A549 (cell line): ENCODE results near the gene CMTM7. TPM values are rescaled to one million over a fixed set of nuclear protein-coding genes. Genes with fewer than 3 reads are reported as not detected.

ENCODE experiments used
- ATAC-seq, 2 experiments: fragments of 200-7000 bp in 1 of 2; fragments of >200 bp in 1 of 2; cut with Nextera tagmentation in 1 of 2; cut with Tn5 transposase in 1 of 2; 3 replicates each; pipeline versions ENCODE4 v1.8.0 to v1.9.1; 2018 to 2020; ENCODE audit warnings: mild to moderate bottlenecking in 1 of 2, moderate library complexity in 1 of 2
- CTCF ChIA-PET: fragments of 300-600 bp; sonication (Branson Sonifier 250); formaldehyde crosslinking; extraction: SDS; loops from one replicate; lab custom pipeline; 2021; ENCODE audit warnings: antibody characterized with exemption, inconsistent platforms; lab: Yijun Ruan, JAX
- POLR2A ChIA-PET: fragments of 350-600 bp; formaldehyde crosslinking; extraction: SDS; loops from one replicate; lab custom pipeline; 2021; ENCODE audit warnings: antibody characterized with exemption, inconsistent platforms; lab: Yijun Ruan, JAX
- DNase-seq, 2 experiments: peaks; one replicate each; pipeline versions ENCODE4 v3.0.0 to v3.0.0-alpha.2; 2011 to 2016; ENCODE audit warnings: low read depth in 1 of 2, low spot score in 1 of 2
- FAIRE-seq: peaks from 2 replicates; lab custom pipeline; 2011; peaks lifted over from hg19 to GRCh38; lab: Jason Lieb, UNC
- H3K27ac ChIP-seq, 2 experiments: fragments of >200 bp; sonication (Bioruptor Twin); formaldehyde crosslinking; 3 replicates each; pipeline ENCODE4 v1.5.1; 2016 to 2017
- H3K4me1 ChIP-seq: fragments of >200 bp; sonication (Bioruptor Twin); formaldehyde crosslinking; 3 replicates; pipeline ENCODE4 v1.6.1; 2016
- H3K4me2 ChIP-seq: fragments of >200 bp; sonication (Bioruptor Twin); formaldehyde crosslinking; 3 replicates; pipeline ENCODE4 v1.6.1; 2016
- H3K4me3 ChIP-seq: fragments of >200 bp; sonication (Bioruptor Twin); formaldehyde crosslinking; 3 replicates; pipeline ENCODE4 v1.5.1; 2016
- H3K9me3 ChIP-seq: fragments of >200 bp; sonication (Bioruptor Twin); formaldehyde crosslinking; 3 replicates; pipeline ENCODE4 v1.6.1; 2016
- CBX8 ChIP-seq: fragments of 200-600 bp; sonication (generic); IDR thresholded peaks from 2 replicates; pipeline ENCODE4 v1.6.1; 2016
- CHD2 ChIP-seq: fragments of 150-350 bp; IDR thresholded peaks from 2 replicates; pipeline ENCODE4 v1.6.1; 2014; ENCODE audit warnings: low read length; ENCODE audit not compliant: partially characterized antibody
- FOSB ChIP-seq: fragments of 250-450 bp; sonication (Bioruptor Pico); IDR thresholded peaks from 2 replicates; pipeline ENCODE4 v1.5.0; 2020; ENCODE audit warnings: mild to moderate bottlenecking, moderate library complexity
- FOXS1 ChIP-seq: fragments of 250-450 bp; sonication (Bioruptor Pico); IDR thresholded peaks from 2 replicates; pipeline ENCODE4 v1.5.0; 2020; ENCODE audit warnings: mild to moderate bottlenecking, moderate library complexity
- HDAC2 ChIP-seq: fragments of 200-600 bp; sonication (generic); IDR thresholded peaks from 2 replicates; pipeline ENCODE4 v1.6.1; 2016
- MAFK ChIP-seq: fragments of 450-650 bp; IDR thresholded peaks from 2 replicates; pipeline ENCODE4 v1.6.1; 2014; ENCODE audit not compliant: partially characterized antibody
- MYC ChIP-seq: IDR thresholded peaks from 2 replicates; pipeline ENCODE4 v1.6.1; 2012; ENCODE audit warnings: mild to moderate bottlenecking, inconsistent platforms, low read length, improper control_type of control experiment, borderline replicate concordance
- NFE2L2 ChIP-seq: fragments of 150-350 bp; conservative IDR thresholded peaks from 2 replicates; pipeline ENCODE4 v1.6.1; 2014; ENCODE audit warnings: low read length
- POLR2A ChIP-seq: IDR thresholded peaks from 2 replicates; pipeline ENCODE4 v1.6.1; 2012; ENCODE audit warnings: mild to moderate bottlenecking, low read length
- RFX5 ChIP-seq: fragments of 450-650 bp; IDR thresholded peaks from 2 replicates; pipeline ENCODE4 v1.7.1; 2014; ENCODE audit warnings: antibody characterized with exemption, mild to moderate bottlenecking, moderate library complexity
- ZSCAN20 ChIP-seq: fragments of 250-450 bp; sonication (Bioruptor Pico); IDR thresholded peaks from 2 replicates; pipeline ENCODE4 v1.8.0; 2022; ENCODE audit warnings: mild to moderate bottlenecking, moderate library complexity
- WGBS: methylation state at CpG from one replicate; pipeline ENCODE4 v1.1.6; 2017; ENCODE audit errors: missing lambda C conversion rate; 5-methylcytosine and 5-hydroxymethylcytosine counted together
- polyA plus RNA-seq, 4 experiments: library from polyadenylated mRNA; depleted of rRNA in 3 of 4; stranded (reverse); fragments of >200 nt; fragmentation: RNase III in 1 of 4; extraction: RNeasy Plus Mini Kit Qiagen cat#74134 plus additional on column Dnase treatment in 1 of 4; gene quantifications; 2 replicates in 3 of 4; 3 replicates in 1 of 4; pipeline ENCODE4 v1.2.3, GENCODE V29; 2011 to 2017
- TF ChIP-seq, protein P1 (sequence below): IDR thresholded peaks from 2 replicates; pipeline ENCODE4 v1.6.1; 2012
- TF ChIP-seq, protein P2 (sequence below): fragments of 150-350 bp; IDR thresholded peaks from 2 replicates; pipeline ENCODE4 v1.6.1; 2014; ENCODE audit warnings: low read depth, mild to moderate bottlenecking, low read length
- TF ChIP-seq, protein P3 (sequence below): fragments of 450-650 bp; IDR thresholded peaks from 2 replicates; pipeline ENCODE4 v1.6.1; 2014; ENCODE audit warnings: antibody characterized with exemption
- TF ChIP-seq, protein P4 (sequence below): IDR thresholded peaks from 2 replicates; pipeline ENCODE4 v1.6.1; 2012; ENCODE audit warnings: low read depth, borderline replicate concordance
- TF ChIP-seq, protein P5 (sequence below): fragments of >200 bp; sonication (Bioruptor Twin); formaldehyde crosslinking; IDR thresholded peaks from 3 replicates; pipeline ENCODE4 v1.5.1; 2016
- TF ChIP-seq, protein P6 (sequence below): fragments of 250-450 bp; sonication (Bioruptor Pico); IDR thresholded peaks from 2 replicates; pipeline ENCODE4 v1.5.0; 2020; ENCODE audit warnings: low read depth, mild to moderate bottlenecking, moderate library complexity

CMTM7 gene
- polyA plus RNA-seq, 2 of the 4 experiments (the other 2 are of a cell fraction) = 14.2 to 18.7 TPM

DNA sequence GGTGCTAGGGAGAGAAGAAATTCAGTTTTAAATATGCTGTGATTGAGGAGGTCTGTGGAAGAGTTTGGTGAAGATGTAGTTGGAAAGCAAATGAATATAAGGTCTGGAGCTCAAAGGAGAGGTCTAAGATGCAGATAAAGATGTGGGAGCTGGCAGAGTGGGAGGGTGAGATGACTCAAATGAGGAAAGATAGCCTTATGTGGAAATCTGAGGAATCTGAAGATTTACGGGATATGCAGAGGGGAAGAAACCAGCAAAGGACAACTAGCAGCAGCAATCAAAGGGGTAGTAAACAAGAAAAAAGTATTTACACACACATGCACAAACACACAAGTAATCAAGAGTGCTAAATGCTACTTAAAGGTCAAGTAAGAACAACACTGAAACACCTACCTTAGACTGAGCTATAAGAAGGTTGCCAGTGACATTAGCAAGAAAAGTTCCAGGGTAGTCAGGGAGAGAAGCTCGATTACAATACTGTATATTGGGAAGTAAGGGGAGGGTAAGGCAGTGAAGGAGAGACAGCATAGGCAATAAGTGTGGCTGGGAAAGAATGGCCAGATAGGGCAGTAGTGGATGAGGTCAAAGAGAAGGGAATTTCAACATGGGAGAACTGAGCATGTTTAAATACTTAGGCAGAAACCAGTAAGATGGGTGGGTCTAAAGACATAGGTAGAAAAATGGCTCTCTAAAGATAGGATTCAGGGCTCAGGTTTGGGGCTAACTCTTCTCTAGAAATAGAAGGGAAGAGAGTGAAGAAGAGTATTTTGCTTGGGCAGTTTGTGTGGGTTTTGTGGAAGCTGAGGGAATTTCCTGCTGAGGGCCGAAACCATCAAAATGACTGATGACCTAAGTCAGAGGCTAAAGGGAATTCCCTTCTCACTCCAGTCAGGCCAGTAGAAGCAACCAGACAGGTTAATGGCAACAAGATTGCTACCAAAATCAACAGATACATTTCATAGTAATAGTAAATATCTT, 102.1 kb downstream of the CMTM7 start:
- no peak for DNase-seq
- no peak for FAIRE-seq
- peak in 1 of 2 experiments; percentile 48; a peak in 3 of 6 replicates for ATAC-seq
- Histone ChIP-seq H3K4me3 (no peak overlapping the region), H3K9me3 (no peaks in the 10 kb centered on the region), H3K4me1 (peaks cover 21% of the 10 kb centered on the region), H3K4me2 (no peak overlapping the region), H3K27ac (no peak overlapping the region)
- 88% methylated on average over 3 of the region's 3 CpGs for WGBS
- TF ChIP-seq, protein P1, sequence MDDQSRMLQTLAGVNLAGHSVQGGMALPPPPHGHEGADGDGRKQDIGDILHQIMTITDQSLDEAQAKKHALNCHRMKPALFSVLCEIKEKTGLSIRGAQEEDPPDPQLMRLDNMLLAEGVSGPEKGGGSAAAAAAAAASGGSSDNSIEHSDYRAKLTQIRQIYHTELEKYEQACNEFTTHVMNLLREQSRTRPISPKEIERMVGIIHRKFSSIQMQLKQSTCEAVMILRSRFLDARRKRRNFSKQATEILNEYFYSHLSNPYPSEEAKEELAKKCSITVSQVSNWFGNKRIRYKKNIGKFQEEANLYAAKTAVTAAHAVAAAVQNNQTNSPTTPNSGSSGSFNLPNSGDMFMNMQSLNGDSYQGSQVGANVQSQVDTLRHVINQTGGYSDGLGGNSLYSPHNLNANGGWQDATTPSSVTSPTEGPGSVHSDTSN = no peak
- TF ChIP-seq, protein P2, sequence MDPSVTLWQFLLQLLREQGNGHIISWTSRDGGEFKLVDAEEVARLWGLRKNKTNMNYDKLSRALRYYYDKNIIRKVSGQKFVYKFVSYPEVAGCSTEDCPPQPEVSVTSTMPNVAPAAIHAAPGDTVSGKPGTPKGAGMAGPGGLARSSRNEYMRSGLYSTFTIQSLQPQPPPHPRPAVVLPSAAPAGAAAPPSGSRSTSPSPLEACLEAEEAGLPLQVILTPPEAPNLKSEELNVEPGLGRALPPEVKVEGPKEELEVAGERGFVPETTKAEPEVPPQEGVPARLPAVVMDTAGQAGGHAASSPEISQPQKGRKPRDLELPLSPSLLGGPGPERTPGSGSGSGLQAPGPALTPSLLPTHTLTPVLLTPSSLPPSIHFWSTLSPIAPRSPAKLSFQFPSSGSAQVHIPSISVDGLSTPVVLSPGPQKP = no peak
- TF ChIP-seq, protein P3, sequence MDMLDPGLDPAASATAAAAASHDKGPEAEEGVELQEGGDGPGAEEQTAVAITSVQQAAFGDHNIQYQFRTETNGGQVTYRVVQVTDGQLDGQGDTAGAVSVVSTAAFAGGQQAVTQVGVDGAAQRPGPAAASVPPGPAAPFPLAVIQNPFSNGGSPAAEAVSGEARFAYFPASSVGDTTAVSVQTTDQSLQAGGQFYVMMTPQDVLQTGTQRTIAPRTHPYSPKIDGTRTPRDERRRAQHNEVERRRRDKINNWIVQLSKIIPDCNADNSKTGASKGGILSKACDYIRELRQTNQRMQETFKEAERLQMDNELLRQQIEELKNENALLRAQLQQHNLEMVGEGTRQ = no peak
- TF ChIP-seq CHD2 = no peak
- TF ChIP-seq CBX8 = no peak
- TF ChIP-seq FOSB (CRISPR knock-in tag) = no peak
- no peak for TF ChIP-seq HDAC2
- TF ChIP-seq POLR2A = no peak
- no peak for TF ChIP-seq FOXS1 (CRISPR knock-in tag)
- TF ChIP-seq MYC = no peak
- no peak for TF ChIP-seq RFX5
- TF ChIP-seq, protein P4, sequence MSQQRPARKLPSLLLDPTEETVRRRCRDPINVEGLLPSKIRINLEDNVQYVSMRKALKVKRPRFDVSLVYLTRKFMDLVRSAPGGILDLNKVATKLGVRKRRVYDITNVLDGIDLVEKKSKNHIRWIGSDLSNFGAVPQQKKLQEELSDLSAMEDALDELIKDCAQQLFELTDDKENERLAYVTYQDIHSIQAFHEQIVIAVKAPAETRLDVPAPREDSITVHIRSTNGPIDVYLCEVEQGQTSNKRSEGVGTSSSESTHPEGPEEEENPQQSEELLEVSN = no peak
- TF ChIP-seq, protein P5, sequence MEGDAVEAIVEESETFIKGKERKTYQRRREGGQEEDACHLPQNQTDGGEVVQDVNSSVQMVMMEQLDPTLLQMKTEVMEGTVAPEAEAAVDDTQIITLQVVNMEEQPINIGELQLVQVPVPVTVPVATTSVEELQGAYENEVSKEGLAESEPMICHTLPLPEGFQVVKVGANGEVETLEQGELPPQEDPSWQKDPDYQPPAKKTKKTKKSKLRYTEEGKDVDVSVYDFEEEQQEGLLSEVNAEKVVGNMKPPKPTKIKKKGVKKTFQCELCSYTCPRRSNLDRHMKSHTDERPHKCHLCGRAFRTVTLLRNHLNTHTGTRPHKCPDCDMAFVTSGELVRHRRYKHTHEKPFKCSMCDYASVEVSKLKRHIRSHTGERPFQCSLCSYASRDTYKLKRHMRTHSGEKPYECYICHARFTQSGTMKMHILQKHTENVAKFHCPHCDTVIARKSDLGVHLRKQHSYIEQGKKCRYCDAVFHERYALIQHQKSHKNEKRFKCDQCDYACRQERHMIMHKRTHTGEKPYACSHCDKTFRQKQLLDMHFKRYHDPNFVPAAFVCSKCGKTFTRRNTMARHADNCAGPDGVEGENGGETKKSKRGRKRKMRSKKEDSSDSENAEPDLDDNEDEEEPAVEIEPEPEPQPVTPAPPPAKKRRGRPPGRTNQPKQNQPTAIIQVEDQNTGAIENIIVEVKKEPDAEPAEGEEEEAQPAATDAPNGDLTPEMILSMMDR = no peak
- TF ChIP-seq, protein P6, sequence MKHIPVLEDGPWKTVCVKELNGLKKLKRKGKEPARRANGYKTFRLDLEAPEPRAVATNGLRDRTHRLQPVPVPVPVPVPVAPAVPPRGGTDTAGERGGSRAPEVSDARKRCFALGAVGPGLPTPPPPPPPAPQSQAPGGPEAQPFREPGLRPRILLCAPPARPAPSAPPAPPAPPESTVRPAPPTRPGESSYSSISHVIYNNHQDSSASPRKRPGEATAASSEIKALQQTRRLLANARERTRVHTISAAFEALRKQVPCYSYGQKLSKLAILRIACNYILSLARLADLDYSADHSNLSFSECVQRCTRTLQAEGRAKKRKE (CRISPR knock-in tag) = no peak
- TF ChIP-seq MAFK = no peak
- TF ChIP-seq ZSCAN20 (CRISPR knock-in tag) = no peak
- CTCF ChIA-PET = interaction anchor here (0.5 to 1.5 kb wide), 4 partner anchors 11 to 755 kb away, joined by 3 to 4 read pairs (median 3); no protein-coding TSS in a partner anchor
- POLR2A ChIA-PET = no interaction called here

DNA sequence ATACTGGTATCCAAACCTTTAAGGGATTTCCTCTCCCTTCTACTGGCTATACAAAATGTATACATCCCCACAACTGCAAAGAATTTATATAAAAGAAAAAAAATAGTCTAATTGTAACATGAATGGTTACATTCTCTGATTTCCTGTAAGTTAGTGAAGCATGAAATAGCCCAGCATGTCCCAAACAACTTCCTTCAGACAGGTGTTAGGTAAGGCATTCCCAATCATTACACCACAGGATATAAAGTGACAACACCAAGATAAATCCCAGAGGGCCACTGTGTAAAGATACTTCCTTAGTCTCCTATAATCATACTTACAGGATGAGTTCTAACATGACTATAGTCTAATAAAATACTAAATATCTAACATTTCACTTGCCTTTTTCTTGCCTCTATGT, 103.4 kb downstream of the CMTM7 start:
- H3K4me1 ChIP-seq = peaks cover 21% of the 10 kb centered on the region

More for the DNA sequence above, 103.4 kb downstream of the CMTM7 start:
- ChIA-PET CTCF (interaction anchor here (0.7 to 0.9 kb wide), 2 partner anchors 15 to 1134 kb away, joined by 3 to 5 read pairs; no protein-coding TSS in a partner anchor), POLR2A (no interaction called here)
- Histone ChIP-seq H3K4me2 (no peak overlapping the region), H3K9me3 (no peaks in the 10 kb centered on the region), H3K27ac (no peak overlapping the region), H3K4me3 (no peak overlapping the region)
- TF ChIP-seq NFE2L2 = no peak
- ATAC-seq (no peak), FAIRE-seq (no peak), DNase-seq (no peak)
